Transverse colon (tissue), 4 donors: Measurements from ENCODE around the gene SHB. TPM values are rescaled to one million over a fixed set of nuclear protein-coding genes. Genes with fewer than 3 reads are reported as not detected.

ENCODE experiments used
- DNase-seq: peaks from one replicate; pipeline ENCODE4 v3.0.0-alpha.2; 2019
- H3K27ac ChIP-seq, 4 donors: fragments of 200-600 bp; sonication (generic); 2 replicates each; pipeline ENCODE4 v1.5.1; 2016 to 2018; ENCODE audit warnings: inconsistent platforms in 4 of 4
- H3K27me3 ChIP-seq: fragments of 200-600 bp; sonication (generic); 2 replicates; pipeline ENCODE4 v1.5.1; 2017; ENCODE audit warnings: inconsistent platforms
- H3K36me3 ChIP-seq, 4 donors: fragments of 200-600 bp; sonication (generic); 2 replicates each; pipeline ENCODE4 v1.5.1; 2017 to 2019; ENCODE audit warnings: inconsistent platforms in 4 of 4
- H3K4me1 ChIP-seq, 4 donors: fragments of 200-600 bp; sonication (generic); 2 replicates each; pipeline ENCODE4 v1.5.1; 2017 to 2020; ENCODE audit warnings: inconsistent platforms in 4 of 4
- H3K4me3 ChIP-seq, 4 donors: fragments of 200-600 bp; sonication (generic); 1 replicate in 1 of 4; 2 replicates in 3 of 4; pipeline versions ENCODE4 v1.5.1 to v1.6.1; 2017 to 2019; ENCODE audit warnings: inconsistent platforms in 4 of 4
- H3K9me3 ChIP-seq, 2 donors: fragments of 200-600 bp; sonication (generic); 2 replicates each; pipeline ENCODE4 v1.5.1; 2017 to 2019; ENCODE audit warnings: inconsistent platforms in 2 of 2
- EP300 ChIP-seq: sonication (generic); formaldehyde crosslinking; IDR thresholded peaks from one replicate; pipeline ENCODE4 v1.6.1; 2017; ENCODE audit warnings: antibody characterized with exemption, low read depth
- POLR2A ChIP-seq: fragments of 450-650 bp; IDR thresholded peaks from one replicate; pipeline ENCODE4 v1.6.1; 2016; ENCODE audit warnings: antibody characterized with exemption, mild to moderate bottlenecking, moderate library complexity
- POLR2AphosphoS5 ChIP-seq, 3 donors: sonication (generic); formaldehyde crosslinking; IDR thresholded peaks; one replicate each; pipeline ENCODE4 v1.6.1; 2016; ENCODE audit warnings: antibody characterized with exemption in 3 of 3
- WGBS, 2 donors: methylation state at CpG; one replicate each; pipeline ENCODE4 v1.1.5; 2018; ENCODE audit warnings: low coverage in 1 of 2; 5-methylcytosine and 5-hydroxymethylcytosine counted together
- in situ Hi-C, 4 donors: fragments of 200-750 bp; cut with MboI; loops; one replicate each; pipeline versions ENCODE4 v1.15.0 to v1.15.1; 2017; ENCODE audit warnings: low sequenced_read_pairs in 3 of 4, low pct_ligation_motif_present in 1 of 4, low pct_unique_long_range_greater_than_20kb in 1 of 4
- intact Hi-C: fragments of 100-400 bp; cut with DNase I; formaldehyde crosslinking; loops from one replicate; pipeline ENCODE4 v1.15.1; 2023; ENCODE audit warnings: low total_unique reads
- total RNA-seq, 4 donors: library from RNA; depleted of rRNA; stranded (reverse); fragments of >200 nt; gene quantifications; one replicate each; pipeline ENCODE4 v1.1.0, GENCODE V29; 2016
- TF ChIP-seq, protein P1 (sequence below), 5 experiments: fragments of 200-600 bp in 3 of 5; fragments of 450-650 bp in 2 of 5; sonication (generic) in 3 of 5; IDR thresholded peaks; 1 replicate in 2 of 5; 2 replicates in 3 of 5; pipeline ENCODE4 v1.5.1; 2016 to 2017; ENCODE audit warnings: antibody characterized with exemption in 5 of 5, inconsistent platforms in 3 of 5, mild to moderate bottlenecking in 2 of 5, moderate library complexity in 1 of 5

Gene SHB
- total RNA-seq, 4 donors from 2014 or later, result 11.9 to 33.7 (median 22.2) TPM

DNA sequence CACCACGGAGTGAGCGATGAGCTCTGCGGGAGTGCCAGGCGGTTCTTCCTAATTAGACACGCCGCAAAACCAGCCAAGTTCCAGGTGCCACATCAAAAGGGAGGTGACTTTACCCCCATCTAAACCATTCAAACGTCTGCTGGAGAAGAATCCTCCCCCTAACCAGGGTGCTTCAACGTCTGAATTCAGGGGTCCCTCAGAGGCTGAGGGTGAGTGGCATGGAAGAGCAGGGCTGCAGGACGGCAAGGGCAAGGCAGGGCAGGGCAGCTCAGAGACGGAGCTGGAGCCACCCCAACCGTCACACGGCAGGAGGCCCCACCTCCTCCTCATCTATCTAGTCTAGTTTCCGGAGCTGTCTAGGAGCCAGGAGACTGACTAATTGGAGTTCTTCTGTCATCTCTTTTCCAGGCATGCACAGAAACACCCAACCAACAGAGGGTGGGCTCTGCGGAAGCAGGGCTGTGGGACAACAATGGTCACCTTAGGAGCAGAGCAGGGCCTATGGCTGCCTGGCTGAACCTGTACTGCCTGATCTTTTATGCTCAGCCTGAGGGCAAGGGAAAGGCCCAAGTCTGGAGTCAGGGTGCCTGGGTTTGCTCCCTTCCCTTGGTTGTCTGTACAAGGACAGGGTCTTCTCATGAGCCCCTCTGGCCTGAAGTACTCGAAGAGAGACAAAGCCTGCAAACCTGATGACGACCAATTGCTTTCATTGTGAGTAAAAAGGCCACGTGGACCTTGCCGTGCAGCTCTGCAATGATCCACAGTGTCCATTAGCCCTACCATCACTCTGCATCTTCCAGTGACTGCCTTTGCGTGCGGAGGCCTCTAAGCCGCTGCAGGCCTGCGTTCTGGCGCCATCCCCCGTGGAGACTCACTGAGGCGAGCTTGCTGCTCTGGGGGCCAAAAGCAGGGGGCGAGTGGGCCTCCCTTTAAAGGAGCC is 84.1 kb downstream of the SHB start:
- no peaks in the 10 kb centered on the region for H3K36me3 ChIP-seq
- no peak overlapping the region for H3K4me3 ChIP-seq
- H3K4me1 ChIP-seq, result peaks cover 7 to 13% (median 11%) of the 10 kb centered on the region in 4 donors
- TF ChIP-seq, protein P1, sequence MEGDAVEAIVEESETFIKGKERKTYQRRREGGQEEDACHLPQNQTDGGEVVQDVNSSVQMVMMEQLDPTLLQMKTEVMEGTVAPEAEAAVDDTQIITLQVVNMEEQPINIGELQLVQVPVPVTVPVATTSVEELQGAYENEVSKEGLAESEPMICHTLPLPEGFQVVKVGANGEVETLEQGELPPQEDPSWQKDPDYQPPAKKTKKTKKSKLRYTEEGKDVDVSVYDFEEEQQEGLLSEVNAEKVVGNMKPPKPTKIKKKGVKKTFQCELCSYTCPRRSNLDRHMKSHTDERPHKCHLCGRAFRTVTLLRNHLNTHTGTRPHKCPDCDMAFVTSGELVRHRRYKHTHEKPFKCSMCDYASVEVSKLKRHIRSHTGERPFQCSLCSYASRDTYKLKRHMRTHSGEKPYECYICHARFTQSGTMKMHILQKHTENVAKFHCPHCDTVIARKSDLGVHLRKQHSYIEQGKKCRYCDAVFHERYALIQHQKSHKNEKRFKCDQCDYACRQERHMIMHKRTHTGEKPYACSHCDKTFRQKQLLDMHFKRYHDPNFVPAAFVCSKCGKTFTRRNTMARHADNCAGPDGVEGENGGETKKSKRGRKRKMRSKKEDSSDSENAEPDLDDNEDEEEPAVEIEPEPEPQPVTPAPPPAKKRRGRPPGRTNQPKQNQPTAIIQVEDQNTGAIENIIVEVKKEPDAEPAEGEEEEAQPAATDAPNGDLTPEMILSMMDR (IDR thresholded peaks at IDR 0.05), result no peak
- TF ChIP-seq EP300, result no peak
- no peak for TF ChIP-seq POLR2A
- no peak for TF ChIP-seq POLR2AphosphoS5 (IDR thresholded peaks at IDR 0.05)
- peak overlapping the region in 3 of 4 donors; percentile 28 to 52 (median 30) for H3K27ac ChIP-seq
- WGBS, 2 donors, result 20 to 53% methylated on average over 1 to 26 of the region's 26 CpGs
- H3K27me3 ChIP-seq, result no peaks in the 10 kb centered on the region
- in situ Hi-C loops (no loop called here), intact Hi-C loops (no loop called here)
- H3K9me3 ChIP-seq, result no peaks in the 10 kb centered on the region
- DNase-seq, result peak; percentile 67

- 86 to 100% methylated on average over 1 to 5 of the region's 5 CpGs for WGBS, 2 donors
- intact Hi-C loops, result no loop called here
- no peaks in the 10 kb centered on the region for H3K36me3 ChIP-seq
- no peaks in the 10 kb centered on the region for H3K27me3 ChIP-seq
- in situ Hi-C loops, result no loop called here
- H3K4me1 ChIP-seq, result peaks cover 7 to 13% (median 11%) of the 10 kb centered on the region in 4 donors
- H3K4me3 ChIP-seq, result no peak overlapping the region
- no peak for DNase-seq
- peak overlapping the region in 2 of 4 donors; percentile 30 to 52 for H3K27ac ChIP-seq
- H3K9me3 ChIP-seq, result no peaks in the 10 kb centered on the region
- TF ChIP-seq EP300, result no peak
- TF ChIP-seq POLR2AphosphoS5 (IDR thresholded peaks at IDR 0.05), result no peak
- TF ChIP-seq, protein P1 (IDR thresholded peaks at IDR 0.05), result no peak
- TF ChIP-seq POLR2A, result no peak
These were observed 84.8 kb downstream of the SHB start for GRCh38 chr9:37984278-37984671.

- Histone ChIP-seq H3K4me3 (no peak overlapping the region), H3K9me3 (no peaks in the 10 kb centered on the region), H3K27ac (no peak overlapping the region), H3K4me1 (peaks cover 7 to 13% (median 11%) of the 10 kb centered on the region in 4 donors), H3K27me3 (no peaks in the 10 kb centered on the region), H3K36me3 (no peaks in the 10 kb centered on the region)
- no peak for DNase-seq
- TF ChIP-seq EP300 (no peak), POLR2AphosphoS5 (IDR thresholded peaks at IDR 0.05) (no peak), POLR2A (no peak)
- TF ChIP-seq, protein P1 (IDR thresholded peaks at IDR 0.05), result no peak
- intact Hi-C loops, result no loop called here
- in situ Hi-C loops, result no loop called here
- 94 to 100% methylated on average over 1 to 12 of the region's 12 CpGs for WGBS, 2 donors
These were observed 85.5 kb downstream of the SHB start for GRCh38 chr9:37983381-37984067.

DNA sequence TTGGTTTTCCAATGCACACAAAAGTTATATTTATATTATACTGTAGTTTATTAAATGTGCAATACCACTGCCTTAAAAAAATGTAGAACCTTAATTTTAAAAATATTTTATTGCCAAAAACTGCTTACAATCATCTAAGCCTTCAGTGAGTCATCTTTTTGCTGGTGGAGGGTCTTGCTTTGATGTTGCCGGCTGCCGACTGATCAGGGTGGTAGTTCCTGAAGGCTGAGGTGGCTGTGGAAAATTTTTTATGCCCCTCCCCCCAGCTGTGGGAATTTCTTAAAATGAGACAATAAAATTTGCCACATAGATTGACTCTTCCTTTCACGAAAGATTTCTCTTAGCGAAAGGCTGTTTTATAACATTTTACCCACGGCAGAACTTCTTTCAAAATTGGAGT is 89.2 kb downstream of the SHB start:
- Histone ChIP-seq H3K9me3 (no peaks in the 10 kb centered on the region), H3K36me3 (no peaks in the 10 kb centered on the region), H3K27ac (no peak overlapping the region), H3K4me3 (no peak overlapping the region), H3K27me3 (no peaks in the 10 kb centered on the region), H3K4me1 (peaks cover 3 to 13% (median 11%) of the 10 kb centered on the region in 4 donors)
- whole genome bisulfite sequencing, 2 donors, result 82 to 90% methylated on average over 5 of the region's 5 CpGs
- intact Hi-C loops (loop anchor here (5.0 kb wide), 1 partner anchor 87 kb away; the partner anchor contains the start of gene SHB), in situ Hi-C loops (no loop called here)
- no peak for DNase-seq
- TF ChIP-seq POLR2A (no peak), EP300 (no peak), POLR2AphosphoS5 (IDR thresholded peaks at IDR 0.05) (no peak)
- TF ChIP-seq, protein P1 (IDR thresholded peaks at IDR 0.05), result no peak
